GM23338 (cell line): ENCODE results near the gene GPATCH8. TPM values are rescaled to one million over a fixed set of nuclear protein-coding genes. Genes with fewer than 3 reads are reported as not detected.

ENCODE experiments used
- ATAC-seq: fragments of 200-7000 bp; cut with Tn5 transposase; 3 replicates; pipeline ENCODE4 v1.9.1; 2020
- DNase-seq: peaks from one replicate; pipeline ENCODE4 v3.0.0-alpha.2; 2015; ENCODE audit warnings: low spot score
- H2AFZ ChIP-seq: fragments of 200-600 bp; sonication (generic); 2 replicates; pipeline ENCODE4 v1.8.0; 2016; ENCODE audit warnings: antibody characterized with exemption, mild to moderate bottlenecking, moderate library complexity
- H3F3A ChIP-seq: fragments of 200-600 bp; sonication (generic); replicated peaks from 2 replicates; pipeline ENCODE4 v1.8.0; 2017; ENCODE audit warnings: antibody characterized with exemption, mixed run types, low read depth
- H3K27ac ChIP-seq: fragments of 200-600 bp; sonication (generic); 2 replicates; pipeline ENCODE4 v1.6.1; 2016; ENCODE audit warnings: low read depth
- H3K27me3 ChIP-seq: fragments of 200-600 bp; sonication (generic); 2 replicates; pipeline ENCODE4 v1.8.0; 2016; ENCODE audit warnings: mild to moderate bottlenecking, mixed run types, moderate library complexity; ENCODE audit not compliant: insufficient read depth
- H3K36me3 ChIP-seq: fragments of 200-600 bp; sonication (generic); 2 replicates; pipeline ENCODE4 v1.8.0; 2016; ENCODE audit warnings: mild to moderate bottlenecking; ENCODE audit not compliant: insufficient read depth
- H3K4me1 ChIP-seq: fragments of 200-600 bp; sonication (generic); 2 replicates; pipeline ENCODE4 v1.8.0; 2016; ENCODE audit warnings: mild to moderate bottlenecking, moderate library complexity; ENCODE audit not compliant: insufficient read depth
- H3K4me2 ChIP-seq: fragments of 200-600 bp; sonication (generic); 2 replicates; pipeline ENCODE4 v1.7.1; 2017; ENCODE audit warnings: mixed run types
- H3K4me3 ChIP-seq: fragments of 200-600 bp; sonication (generic); 2 replicates; pipeline ENCODE4 v1.6.1; 2016; ENCODE audit warnings: mixed run types
- H3K79me2 ChIP-seq: fragments of 200-600 bp; sonication (generic); replicated peaks from 2 replicates; pipeline ENCODE4 v1.8.0; 2017; ENCODE audit warnings: mild to moderate bottlenecking; ENCODE audit not compliant: insufficient read depth
- H3K9me2 ChIP-seq: fragments of 200-600 bp; sonication (generic); 2 replicates; pipeline ENCODE4 v1.8.0; 2017; ENCODE audit not compliant: insufficient read depth
- H4K20me1 ChIP-seq: fragments of 200-600 bp; sonication (generic); replicated peaks from 2 replicates; pipeline ENCODE4 v1.8.0; 2017; ENCODE audit warnings: mild to moderate bottlenecking; ENCODE audit not compliant: insufficient read depth
- H3K27ac Mint-ChIP-seq: 2 replicates; pipeline ENCODE4 v1.8.0; 2020; ENCODE audit warnings: inconsistent platforms, mild to moderate bottlenecking, moderate library complexity, mixed read lengths
- H3K27me3 Mint-ChIP-seq: 3 replicates; pipeline ENCODE4 v1.8.0; 2022; ENCODE audit warnings: low read depth, mild to moderate bottlenecking, moderate library complexity, mixed read lengths, inconsistent platforms; ENCODE audit not compliant: insufficient read depth, poor library complexity
- H3K36me3 Mint-ChIP-seq: 3 replicates; pipeline ENCODE4 v1.8.0; 2021; ENCODE audit warnings: low read depth, mild to moderate bottlenecking, inconsistent platforms, moderate library complexity, mixed read lengths
- H3K4me1 Mint-ChIP-seq: 3 replicates; pipeline ENCODE4 v1.8.0; 2020; ENCODE audit warnings: mild to moderate bottlenecking, inconsistent platforms, mixed read lengths
- H3K4me3 Mint-ChIP-seq: 3 replicates; pipeline ENCODE4 v1.8.0; 2021; ENCODE audit warnings: moderate library complexity, mild to moderate bottlenecking, inconsistent platforms, mixed read lengths
- H3K9me3 Mint-ChIP-seq: 3 replicates; pipeline ENCODE4 v1.8.0; 2020; ENCODE audit warnings: moderate library complexity, mild to moderate bottlenecking, inconsistent platforms, mixed read lengths
- EZH2phosphoT487 ChIP-seq: fragments of 200-600 bp; sonication (generic); IDR thresholded peaks from one replicate; pipeline ENCODE4 v1.8.1; 2018; ENCODE audit warnings: antibody characterized with exemption; ENCODE audit not compliant: unreplicated experiment
- JUNB ChIP-seq: IDR thresholded peaks from one replicate; pipeline ENCODE4 v1.6.1; 2016; ENCODE audit warnings: antibody characterized with exemption; ENCODE audit not compliant: unreplicated experiment
- POLR2AphosphoS5 ChIP-seq: IDR thresholded peaks from 2 replicates; pipeline ENCODE4 v1.6.1; 2016; ENCODE audit warnings: antibody characterized with exemption, low read depth
- STAT1 ChIP-seq: IDR thresholded peaks from one replicate; pipeline ENCODE4 v1.6.1; 2016; ENCODE audit warnings: antibody characterized with exemption; ENCODE audit not compliant: unreplicated experiment
- polyA plus RNA-seq: library from polyadenylated mRNA; unstranded; fragments of >200 nt; fragmentation: Nextera tagmentation; extraction: Ambion mirVana; gene quantifications from 2 replicates; pipeline ENCODE4 v1.2.1, GENCODE V29; 2016
- total RNA-seq: library from RNA; depleted of rRNA; stranded (reverse); fragments of >200 nt; shearing (Covaris generic); gene quantifications from 2 replicates; pipeline ENCODE4 v1.2.3, GENCODE V29; 2014
- TF ChIP-seq, protein P1 (sequence below): IDR thresholded peaks from one replicate; pipeline ENCODE4 v1.6.1; 2018; ENCODE audit warnings: antibody characterized with exemption; ENCODE audit not compliant: unreplicated experiment
- TF ChIP-seq, protein P2 (sequence below), 2 experiments: fragments of 200-600 bp in 1 of 2; sonication (generic) in 1 of 2; conservative IDR thresholded peaks; 2 replicates each; pipeline versions ENCODE4 v1.5.1 to v1.6.1; 2016 to 2017; ENCODE audit warnings: antibody characterized with exemption in 2 of 2, low read depth in 2 of 2, mild to moderate bottlenecking in 2 of 2, moderate library complexity in 1 of 2

The GPATCH8 gene
- total and polyA plus RNA-seq, 2 experiments from 2014 or later = 44.4 to 76.5 TPM

DNA sequence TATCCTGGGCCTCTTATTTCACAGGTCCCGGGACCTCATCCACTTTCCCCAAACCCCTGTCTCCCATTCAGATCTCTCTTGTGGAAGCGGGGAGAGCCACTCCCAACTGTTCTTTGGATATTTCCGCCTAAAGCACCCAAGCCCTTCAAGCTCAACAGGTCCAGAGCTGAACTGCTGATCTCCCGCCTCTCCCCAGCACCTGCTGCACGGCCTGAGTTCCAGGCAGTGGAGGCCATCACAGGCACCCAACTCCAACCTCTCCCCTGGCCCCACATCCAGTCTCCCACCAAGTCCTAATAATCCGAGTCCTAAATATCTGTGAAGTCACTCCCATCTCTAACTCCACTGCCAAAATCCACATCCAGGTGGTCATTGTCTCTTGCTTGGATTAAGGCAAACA, 120.3 kb downstream of the GPATCH8 start:
- peaks cover 13% of the 10 kb centered on the region for H3K4me1 Mint-ChIP-seq

DNA sequence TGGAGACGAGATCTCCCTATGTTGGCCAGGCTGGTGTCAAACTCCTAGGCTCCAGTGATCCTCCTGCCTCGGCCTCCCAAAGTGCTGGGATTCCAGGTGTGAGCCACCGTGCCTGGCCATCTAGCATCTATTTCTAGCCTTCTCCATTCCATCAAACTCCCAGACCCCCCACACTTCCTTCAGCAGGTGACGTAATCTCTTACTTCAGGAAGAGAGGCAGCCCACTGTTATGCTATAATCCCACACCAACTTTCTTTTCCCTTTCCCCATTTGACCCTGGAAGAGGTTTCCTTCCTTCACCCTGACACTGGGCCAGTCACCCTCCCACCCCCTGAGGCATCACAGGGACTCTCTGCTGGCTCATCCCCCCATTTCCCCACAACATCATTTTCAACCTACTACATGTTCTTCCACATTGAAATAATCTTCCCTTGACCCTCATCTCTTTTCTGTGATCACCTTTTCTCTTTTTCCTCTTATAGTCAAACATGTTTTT, 121.3 kb downstream of the GPATCH8 start:
- H3K27ac Mint-ChIP-seq = no peak overlapping the region
- Histone ChIP-seq H3K4me3 (no peak overlapping the region), H3K4me2 (no peak overlapping the region), H2AFZ (no peak overlapping the region), H3K9me2 (no peaks in the 10 kb centered on the region), H3K79me2 (no peaks in the 10 kb centered on the region), H4K20me1 (no peaks in the 10 kb centered on the region), H3F3A (0 out of 2 replicates have a peak, but pooled peaks cover 3% of the 10 kb centered on the region), H3K4me1 (peaks cover 7% of the 10 kb centered on the region), H3K36me3 (no peaks in the 10 kb centered on the region), H3K27me3 (peaks cover 44% of the 10 kb centered on the region), H3K27ac (no peak overlapping the region)
- ATAC-seq = no peak
- DNase-seq = no peak
- peaks cover 13% of the 10 kb centered on the region for H3K4me1 Mint-ChIP-seq
- no peaks in the 10 kb centered on the region; the same call in 2 of the 3 replicates for H3K9me3 Mint-ChIP-seq
- no peak overlapping the region for H3K4me3 Mint-ChIP-seq
- H3K27me3 Mint-ChIP-seq = peaks cover 41% of the 10 kb centered on the region
- H3K36me3 Mint-ChIP-seq = peaks cover 3% of the 10 kb centered on the region; the same call in 2 of the 3 replicates
- TF ChIP-seq POLR2AphosphoS5 = no peak
- TF ChIP-seq, protein P1, sequence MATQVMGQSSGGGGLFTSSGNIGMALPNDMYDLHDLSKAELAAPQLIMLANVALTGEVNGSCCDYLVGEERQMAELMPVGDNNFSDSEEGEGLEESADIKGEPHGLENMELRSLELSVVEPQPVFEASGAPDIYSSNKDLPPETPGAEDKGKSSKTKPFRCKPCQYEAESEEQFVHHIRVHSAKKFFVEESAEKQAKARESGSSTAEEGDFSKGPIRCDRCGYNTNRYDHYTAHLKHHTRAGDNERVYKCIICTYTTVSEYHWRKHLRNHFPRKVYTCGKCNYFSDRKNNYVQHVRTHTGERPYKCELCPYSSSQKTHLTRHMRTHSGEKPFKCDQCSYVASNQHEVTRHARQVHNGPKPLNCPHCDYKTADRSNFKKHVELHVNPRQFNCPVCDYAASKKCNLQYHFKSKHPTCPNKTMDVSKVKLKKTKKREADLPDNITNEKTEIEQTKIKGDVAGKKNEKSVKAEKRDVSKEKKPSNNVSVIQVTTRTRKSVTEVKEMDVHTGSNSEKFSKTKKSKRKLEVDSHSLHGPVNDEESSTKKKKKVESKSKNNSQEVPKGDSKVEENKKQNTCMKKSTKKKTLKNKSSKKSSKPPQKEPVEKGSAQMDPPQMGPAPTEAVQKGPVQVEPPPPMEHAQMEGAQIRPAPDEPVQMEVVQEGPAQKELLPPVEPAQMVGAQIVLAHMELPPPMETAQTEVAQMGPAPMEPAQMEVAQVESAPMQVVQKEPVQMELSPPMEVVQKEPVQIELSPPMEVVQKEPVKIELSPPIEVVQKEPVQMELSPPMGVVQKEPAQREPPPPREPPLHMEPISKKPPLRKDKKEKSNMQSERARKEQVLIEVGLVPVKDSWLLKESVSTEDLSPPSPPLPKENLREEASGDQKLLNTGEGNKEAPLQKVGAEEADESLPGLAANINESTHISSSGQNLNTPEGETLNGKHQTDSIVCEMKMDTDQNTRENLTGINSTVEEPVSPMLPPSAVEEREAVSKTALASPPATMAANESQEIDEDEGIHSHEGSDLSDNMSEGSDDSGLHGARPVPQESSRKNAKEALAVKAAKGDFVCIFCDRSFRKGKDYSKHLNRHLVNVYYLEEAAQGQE = no peak
- TF ChIP-seq, protein P2, sequence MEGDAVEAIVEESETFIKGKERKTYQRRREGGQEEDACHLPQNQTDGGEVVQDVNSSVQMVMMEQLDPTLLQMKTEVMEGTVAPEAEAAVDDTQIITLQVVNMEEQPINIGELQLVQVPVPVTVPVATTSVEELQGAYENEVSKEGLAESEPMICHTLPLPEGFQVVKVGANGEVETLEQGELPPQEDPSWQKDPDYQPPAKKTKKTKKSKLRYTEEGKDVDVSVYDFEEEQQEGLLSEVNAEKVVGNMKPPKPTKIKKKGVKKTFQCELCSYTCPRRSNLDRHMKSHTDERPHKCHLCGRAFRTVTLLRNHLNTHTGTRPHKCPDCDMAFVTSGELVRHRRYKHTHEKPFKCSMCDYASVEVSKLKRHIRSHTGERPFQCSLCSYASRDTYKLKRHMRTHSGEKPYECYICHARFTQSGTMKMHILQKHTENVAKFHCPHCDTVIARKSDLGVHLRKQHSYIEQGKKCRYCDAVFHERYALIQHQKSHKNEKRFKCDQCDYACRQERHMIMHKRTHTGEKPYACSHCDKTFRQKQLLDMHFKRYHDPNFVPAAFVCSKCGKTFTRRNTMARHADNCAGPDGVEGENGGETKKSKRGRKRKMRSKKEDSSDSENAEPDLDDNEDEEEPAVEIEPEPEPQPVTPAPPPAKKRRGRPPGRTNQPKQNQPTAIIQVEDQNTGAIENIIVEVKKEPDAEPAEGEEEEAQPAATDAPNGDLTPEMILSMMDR (conservative IDR thresholded peaks at IDR 0.05; ENCODE audit: low read depth in 2 of 2) = no peak
- TF ChIP-seq JUNB = no peak
- TF ChIP-seq EZH2phosphoT487 = no peak
- no peak for TF ChIP-seq STAT1

More for the DNA sequence above, 120.3 kb downstream of the GPATCH8 start:
- H2AFZ ChIP-seq = no peak overlapping the region
- H3K9me3 Mint-ChIP-seq = no peaks in the 10 kb centered on the region; the same call in 2 of the 3 replicates
- no peak overlapping the region for H3K4me2 ChIP-seq
- H4K20me1 ChIP-seq = no peaks in the 10 kb centered on the region
- H3K79me2 ChIP-seq = no peaks in the 10 kb centered on the region
- no peaks in the 10 kb centered on the region for H3K9me2 ChIP-seq
- H3F3A ChIP-seq = 0 out of 2 replicates have a peak, but pooled peaks cover 3% of the 10 kb centered on the region
- H3K27me3 Mint-ChIP-seq = peaks cover 41% of the 10 kb centered on the region
- DNase-seq = no peak
- TF ChIP-seq, protein P1 = no peak
- no peak overlapping the region for H3K4me3 ChIP-seq
- no peak for ATAC-seq
- peaks cover 51% of the 10 kb centered on the region for H3K27me3 ChIP-seq
- no peak overlapping the region for H3K27ac Mint-ChIP-seq
- H3K4me3 Mint-ChIP-seq = no peak overlapping the region
- H3K36me3 Mint-ChIP-seq = peaks cover 3% of the 10 kb centered on the region; the same call in 2 of the 3 replicates
- no peaks in the 10 kb centered on the region for H3K36me3 ChIP-seq
- no peak overlapping the region for H3K27ac ChIP-seq
- H3K4me1 ChIP-seq = peaks cover 7% of the 10 kb centered on the region
